Neural crest cell (in vitro differentiated cells): ENCODE measurements around the gene STK11. TPM values are rescaled to one million over a fixed set of nuclear protein-coding genes. Genes with fewer than 3 reads are reported as not detected.
A peak's percentile ranks its signal among the peaks of the same experiment; 100 is the strongest.

ENCODE experiments used
- DNase-seq: peaks from one replicate; pipeline ENCODE4 v3.0.0; 2021; ENCODE audit warnings: low read depth, mixed read lengths, low spot score
- H3K27ac Mint-ChIP-seq: one replicate; pipeline ENCODE4 v1.8.0; 2021; ENCODE audit warnings: mild to moderate bottlenecking, mixed read lengths; ENCODE audit not compliant: unreplicated experiment
- H3K27me3 Mint-ChIP-seq: 2 replicates; pipeline ENCODE4 v1.8.0; 2021; ENCODE audit warnings: low read depth, mild to moderate bottlenecking, mixed read lengths
- H3K36me3 Mint-ChIP-seq: 2 replicates; pipeline ENCODE4 v1.8.0; 2021; ENCODE audit warnings: low read depth, mild to moderate bottlenecking, mixed read lengths
- H3K4me1 Mint-ChIP-seq: 2 replicates; pipeline ENCODE4 v1.8.0; 2021; ENCODE audit warnings: mixed read lengths
- H3K4me3 Mint-ChIP-seq: one replicate; pipeline ENCODE4 v1.8.0; 2021; ENCODE audit warnings: mild to moderate bottlenecking, mixed read lengths
- H3K9me3 Mint-ChIP-seq: 2 replicates; pipeline ENCODE4 v1.8.0; 2021; ENCODE audit warnings: mixed read lengths
- CTCF ChIP-seq: fragments of 200-600 bp; sonication (generic); conservative IDR thresholded peaks from 2 replicates; pipeline ENCODE4 v1.5.0; 2021; ENCODE audit warnings: antibody characterized with exemption, mild to moderate bottlenecking
- total RNA-seq: library from RNA; stranded (reverse); gene quantifications from 2 replicates; pipeline ENCODE4 v1.2.1, GENCODE V29; 2021

Gene STK11
- total RNA-seq, 1 donor from 2014 or later = 60.2 TPM

GRCh38 chr19:1238369-1239303, 33.1 kb downstream of the STK11 start:
- Mint-ChIP-seq H3K9me3 (no peaks in the 10 kb centered on the region), H3K27ac (peak overlapping the region; percentile 62), H3K4me3 (peak overlapping the region; percentile 87), H3K4me1 (peaks cover 16% of the 10 kb centered on the region), H3K36me3 (no peaks in the 10 kb centered on the region), H3K27me3 (no peaks in the 10 kb centered on the region)
- TF ChIP-seq CTCF = no peak
- DNase-seq = no peak

GRCh38 chr19:1239420-1239795, 33.8 kb downstream of the STK11 start:
- no peak for TF ChIP-seq CTCF
- no peak for DNase-seq
- no peak overlapping the region for H3K27ac Mint-ChIP-seq
- no peaks in the 10 kb centered on the region for H3K27me3 Mint-ChIP-seq
- H3K9me3 Mint-ChIP-seq = no peaks in the 10 kb centered on the region
- no peaks in the 10 kb centered on the region for H3K36me3 Mint-ChIP-seq
- peak overlapping the region; percentile 87 for H3K4me3 Mint-ChIP-seq
- H3K4me1 Mint-ChIP-seq = peaks cover 17% of the 10 kb centered on the region

GRCh38 chr19:1239796-1240737, 34.5 kb downstream of the STK11 start:
- Mint-ChIP-seq H3K27me3 (peaks cover 2% of the 10 kb centered on the region), H3K27ac (no peak overlapping the region), H3K9me3 (no peaks in the 10 kb centered on the region), H3K4me3 (peak overlapping the region; percentile 91), H3K4me1 (peaks cover 20% of the 10 kb centered on the region), H3K36me3 (no peaks in the 10 kb centered on the region)
- TF ChIP-seq CTCF = peak; percentile 94
- peak; percentile 96 for DNase-seq

- Mint-ChIP-seq H3K4me1 (peaks cover 20% of the 10 kb centered on the region), H3K27ac (no peak overlapping the region), H3K9me3 (no peaks in the 10 kb centered on the region), H3K36me3 (no peaks in the 10 kb centered on the region), H3K4me3 (peak overlapping the region; percentile 91), H3K27me3 (peaks cover 2% of the 10 kb centered on the region)
- DNase-seq = no peak
- TF ChIP-seq CTCF = no peak
Observed at GRCh38 chr19:1240925-1241324, 35.3 kb downstream of the STK11 start.

- peak within 1 kb of the TSS; percentile 91 for H3K4me3 Mint-ChIP-seq
- H3K9me3 Mint-ChIP-seq = no peaks in the 10 kb centered on the region
- peak within 1 kb of the TSS; percentile 92 for H3K27ac Mint-ChIP-seq
- TF ChIP-seq CTCF = no peak
- H3K36me3 Mint-ChIP-seq = no peaks in the 10 kb centered on the region
- peaks cover 2% of the 10 kb centered on the region for H3K27me3 Mint-ChIP-seq
- DNase-seq = peak; percentile 81
- peaks cover 20% of the 10 kb centered on the region for H3K4me1 Mint-ChIP-seq
Observed at GRCh38 chr19:1241417-1242095, 36.0 kb downstream of the STK11 start, which contains the start of gene ATP5F1D. Gene ATP5F1D (plus strand): TSS chr19:1241751. CDS start chr19:1241851, 100 bp downstream.
